Astrocyte of the cerebellum (primary cell): ENCODE results near the gene FMNL1.

ENCODE experiments used
- DNase-seq: peaks from one replicate; pipeline ENCODE4 v3.0.0-alpha.2; 2011; ENCODE audit warnings: low read depth
- H3K4me3 ChIP-seq: 2 replicates; pipeline ENCODE4 v1.5.1; 2011; ENCODE audit warnings: mild to moderate bottlenecking, low read depth, low read length, moderate library complexity
- CTCF ChIP-seq: IDR thresholded peaks from 2 replicates; pipeline ENCODE4 v1.5.1; 2012; ENCODE audit warnings: low read length, low read depth, moderate library complexity, mild to moderate bottlenecking; ENCODE audit errors: missing control alignments
- in situ Hi-C: cut with HindIII; loops from 2 replicates; pipeline ENCODE4 v1.10.0; 2017; ENCODE audit warnings: low sequenced_read_pairs

The FMNL1 gene

DNA sequence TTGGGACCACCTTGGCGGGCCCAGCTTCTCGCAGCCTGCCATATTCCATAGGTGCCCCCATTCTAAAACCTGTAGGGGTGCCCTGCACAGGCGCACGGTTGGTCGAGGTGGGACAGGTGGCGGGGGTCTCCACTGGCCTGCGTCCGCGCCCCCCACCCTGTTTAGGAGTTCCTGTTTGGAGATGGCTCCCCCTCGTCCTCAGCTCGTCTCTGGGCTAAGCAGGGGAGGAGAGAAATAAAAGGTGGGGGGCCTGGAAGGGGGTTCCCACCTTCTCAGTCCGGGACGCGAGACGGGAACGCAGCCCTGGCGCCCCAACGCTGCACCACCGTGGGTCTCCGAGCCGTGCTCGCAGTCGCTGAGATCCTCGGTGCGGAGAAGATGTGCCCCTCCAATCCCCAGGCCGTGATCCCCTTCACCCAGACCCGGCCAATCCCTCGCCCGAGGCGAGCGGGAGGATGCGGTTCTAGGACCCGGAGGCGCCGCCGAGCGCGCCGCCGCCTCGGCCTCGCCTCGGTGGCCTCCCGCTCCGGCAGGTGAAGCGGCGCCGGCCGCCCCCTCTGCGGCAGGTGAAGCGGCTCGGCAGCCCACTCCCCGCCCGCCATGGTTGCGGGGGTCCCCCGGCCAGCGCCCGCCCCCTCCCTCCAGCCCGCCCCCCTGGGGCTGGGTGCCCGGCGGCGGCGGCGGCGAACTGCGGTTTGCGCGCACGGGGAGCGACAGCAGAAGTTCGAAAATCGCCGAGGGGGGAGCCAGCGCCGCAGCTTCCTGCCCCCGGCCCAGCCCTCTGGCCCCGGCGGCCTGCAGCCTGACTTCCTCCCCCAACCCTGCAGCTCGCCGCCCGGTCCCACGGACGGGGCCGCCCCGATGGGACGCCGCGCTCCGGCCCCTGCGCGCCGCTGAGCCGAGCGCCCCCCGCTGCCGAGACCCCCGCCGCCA, at the start of gene FMNL1:
Gene FMNL1 (plus strand): TSS at position 805 of the 933 bp plus-strand sequence. CDS start 240 bp downstream, outside the sequence.
- in situ Hi-C loops, result loop anchor here (25.0 kb wide), 1 partner anchor 641 kb away; no protein-coding TSS in a partner anchor
- DNase-seq, result no peak
- H3K4me3 ChIP-seq, result peak within 1 kb of the TSS; percentile 31
- no peak for TF ChIP-seq CTCF

DNA sequence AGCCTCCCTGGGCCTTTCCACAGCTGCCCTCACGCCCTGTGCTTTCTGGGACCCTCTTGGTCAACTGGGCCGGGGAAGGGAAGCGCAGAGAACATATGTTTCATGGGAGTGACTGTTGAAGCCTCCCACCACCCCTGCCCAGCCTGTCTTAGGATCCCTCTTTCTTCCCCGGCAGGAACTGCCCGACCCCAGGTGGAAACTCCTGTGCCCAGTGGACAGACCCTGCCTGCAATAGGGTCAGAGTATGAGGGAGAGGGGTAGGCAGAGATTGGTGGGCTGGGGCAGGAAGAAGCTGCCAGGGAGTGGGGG, 49.5 kb upstream of the FMNL1 start:
- no peak for TF ChIP-seq CTCF
- in situ Hi-C loops, result no loop called here
- H3K4me3 ChIP-seq, result no peak overlapping the region
- no peak for DNase-seq

DNA sequence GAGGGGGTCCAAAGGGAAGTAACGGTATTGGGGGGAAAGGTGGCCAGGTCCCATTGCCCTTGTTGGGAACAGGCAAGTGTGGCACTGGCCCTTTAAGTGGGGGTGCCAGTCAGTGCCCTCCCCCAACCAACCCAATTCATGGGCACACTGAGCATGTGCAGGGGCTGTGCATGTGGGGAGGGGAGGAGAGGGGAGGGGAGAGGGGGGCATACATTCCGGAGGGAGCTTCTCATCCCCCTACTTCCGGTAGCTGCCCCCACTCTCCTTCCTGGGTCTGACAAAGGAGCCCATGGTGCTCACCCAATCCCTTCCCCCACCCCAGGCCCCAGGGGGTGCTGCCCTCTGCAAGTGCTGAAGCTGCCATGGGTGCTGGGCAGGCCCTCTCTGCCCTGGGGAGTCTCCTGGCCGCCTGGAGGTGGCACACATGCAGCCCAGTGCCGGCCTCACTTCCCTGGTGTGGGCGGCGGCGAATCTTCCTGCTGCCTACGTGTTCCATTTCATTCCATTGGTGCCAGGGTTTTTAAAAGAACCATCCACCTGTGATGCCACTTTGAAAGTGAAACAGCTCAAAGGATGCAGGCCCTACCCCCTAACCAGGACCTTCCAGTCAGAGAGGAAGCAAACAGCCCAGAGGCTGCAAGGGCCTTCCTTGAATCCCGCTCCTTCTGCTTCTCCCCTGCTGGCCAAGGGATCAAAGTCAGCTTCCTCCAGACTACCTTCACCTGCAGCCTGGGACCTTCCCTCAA, 49.0 kb upstream of the FMNL1 start:
- no peak for TF ChIP-seq CTCF
- no peak for DNase-seq
- in situ Hi-C loops, result no loop called here
- no peak overlapping the region for H3K4me3 ChIP-seq

DNA sequence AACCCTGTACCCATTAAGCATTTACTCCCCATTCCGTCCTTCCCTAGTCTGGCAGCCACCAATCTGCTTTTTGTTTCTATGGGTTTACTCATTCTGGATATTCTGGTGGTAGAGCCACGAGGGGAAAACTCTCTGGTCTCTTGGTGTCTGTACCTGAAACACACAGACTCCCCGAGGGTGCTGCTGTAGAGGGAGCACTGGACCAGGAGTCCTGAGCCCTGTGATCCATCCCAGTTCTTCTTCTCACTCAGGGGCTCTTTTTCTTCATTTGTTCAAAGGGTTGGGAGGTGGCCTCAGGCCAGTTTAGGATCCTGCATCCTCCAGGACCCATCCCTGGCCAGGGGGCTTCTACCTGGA, 45.9 kb upstream of the FMNL1 start:
- in situ Hi-C loops, result no loop called here
- TF ChIP-seq CTCF, result no peak
- H3K4me3 ChIP-seq, result no peak overlapping the region
- no peak for DNase-seq

GRCh38 chr17:45177563-45177962, 44.1 kb upstream of the FMNL1 start:
- no peak for TF ChIP-seq CTCF
- in situ Hi-C loops, result no loop called here
- no peak for DNase-seq

GRCh38 chr17:45184144-45184543, 37.5 kb upstream of the FMNL1 start:
- in situ Hi-C loops, result no loop called here
- TF ChIP-seq CTCF, result no peak
- DNase-seq, result no peak
- H3K4me3 ChIP-seq, result no peak overlapping the region

More at GRCh38 chr17:45177563-45177962, 44.1 kb upstream of the FMNL1 start:
- H3K4me3 ChIP-seq, result no peak overlapping the region
